G401.6 (cell line): ENCODE data around the gene NOS1AP.

Experiments used
- FAIRE-seq: peaks from 2 replicates; lab custom pipeline; 2012; peaks lifted over from hg19 to GRCh38; lab: Jason Lieb, UNC

NOS1AP gene

GRCh38 chr1:162138112-162138511 lies 68.6 kb downstream of the NOS1AP start:
- no peak for FAIRE-seq

- no peak for FAIRE-seq
Measured at GRCh38 chr1:162138599-162139181, 69.2 kb downstream of the NOS1AP start.

GRCh38 chr1:162139211-162139610 lies 69.7 kb downstream of the NOS1AP start:
- no peak for FAIRE-seq

- FAIRE-seq, result no peak
Measured at GRCh38 chr1:162141281-162142054, 72.0 kb downstream of the NOS1AP start.

- no peak for FAIRE-seq
Measured at GRCh38 chr1:162142968-162143367, 73.5 kb downstream of the NOS1AP start.

- FAIRE-seq, result no peak
Measured at GRCh38 chr1:162144268-162144667, 74.8 kb downstream of the NOS1AP start.

GRCh38 chr1:162144853-162145252 lies 75.4 kb downstream of the NOS1AP start:
- no peak for FAIRE-seq

DNA sequence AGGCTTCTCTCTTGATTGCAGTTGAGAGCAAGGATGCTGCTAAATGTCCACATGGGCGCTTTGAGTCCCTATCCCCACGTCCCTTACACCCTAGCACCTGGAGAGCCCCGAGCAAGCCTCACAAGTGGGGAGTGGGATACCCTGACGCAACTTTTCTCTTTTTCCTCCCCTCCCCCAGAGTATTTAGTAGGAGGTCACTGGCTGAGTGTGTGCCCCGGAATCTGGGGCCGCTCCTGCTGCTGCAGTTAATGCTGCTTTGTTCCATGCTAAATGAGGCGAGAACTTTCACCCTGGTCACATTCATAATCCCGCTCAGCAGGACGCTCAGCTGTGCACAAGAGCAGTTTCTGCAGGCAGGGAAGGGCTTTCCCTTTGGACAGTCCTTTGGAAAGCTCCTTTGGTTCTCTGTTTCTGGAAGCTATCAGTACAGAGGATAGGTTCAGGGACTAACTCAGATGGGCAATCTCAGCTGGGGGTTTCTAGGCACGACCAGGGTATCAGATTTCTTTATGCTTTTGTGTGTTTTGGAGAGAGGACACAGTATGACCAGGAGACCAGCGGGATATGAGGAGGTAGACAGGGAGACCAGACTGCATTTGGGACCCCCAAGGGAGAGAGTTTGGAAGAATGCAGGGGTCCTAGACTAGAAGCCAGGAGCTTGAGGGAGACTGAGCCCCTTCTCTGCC lies 75.9 kb downstream of the NOS1AP start:
- FAIRE-seq, result no peak

GRCh38 chr1:162145966-162146696 lies 76.6 kb downstream of the NOS1AP start:
- FAIRE-seq, result no peak

- FAIRE-seq, result no peak
Measured at GRCh38 chr1:162147760-162148159, 78.3 kb downstream of the NOS1AP start.

DNA sequence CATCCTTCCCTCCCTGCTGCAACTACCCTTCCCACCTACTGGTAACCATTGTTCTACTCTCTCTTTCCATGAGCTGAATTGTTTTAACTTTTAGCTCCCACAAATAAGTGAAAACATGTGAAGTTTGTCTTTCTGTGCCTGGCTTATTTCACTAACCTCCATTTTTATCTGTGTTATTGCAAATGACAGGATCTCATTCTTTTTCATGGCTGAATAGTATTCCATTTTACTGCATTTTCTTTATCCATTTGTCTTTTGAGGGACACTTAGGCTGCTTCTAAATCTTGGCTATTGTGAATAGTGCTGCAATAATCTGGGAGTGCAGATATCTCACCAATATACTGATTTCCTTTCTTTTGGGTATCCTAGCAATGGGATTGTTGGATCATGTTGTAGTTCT lies 80.6 kb downstream of the NOS1AP start:
- no peak for FAIRE-seq

DNA sequence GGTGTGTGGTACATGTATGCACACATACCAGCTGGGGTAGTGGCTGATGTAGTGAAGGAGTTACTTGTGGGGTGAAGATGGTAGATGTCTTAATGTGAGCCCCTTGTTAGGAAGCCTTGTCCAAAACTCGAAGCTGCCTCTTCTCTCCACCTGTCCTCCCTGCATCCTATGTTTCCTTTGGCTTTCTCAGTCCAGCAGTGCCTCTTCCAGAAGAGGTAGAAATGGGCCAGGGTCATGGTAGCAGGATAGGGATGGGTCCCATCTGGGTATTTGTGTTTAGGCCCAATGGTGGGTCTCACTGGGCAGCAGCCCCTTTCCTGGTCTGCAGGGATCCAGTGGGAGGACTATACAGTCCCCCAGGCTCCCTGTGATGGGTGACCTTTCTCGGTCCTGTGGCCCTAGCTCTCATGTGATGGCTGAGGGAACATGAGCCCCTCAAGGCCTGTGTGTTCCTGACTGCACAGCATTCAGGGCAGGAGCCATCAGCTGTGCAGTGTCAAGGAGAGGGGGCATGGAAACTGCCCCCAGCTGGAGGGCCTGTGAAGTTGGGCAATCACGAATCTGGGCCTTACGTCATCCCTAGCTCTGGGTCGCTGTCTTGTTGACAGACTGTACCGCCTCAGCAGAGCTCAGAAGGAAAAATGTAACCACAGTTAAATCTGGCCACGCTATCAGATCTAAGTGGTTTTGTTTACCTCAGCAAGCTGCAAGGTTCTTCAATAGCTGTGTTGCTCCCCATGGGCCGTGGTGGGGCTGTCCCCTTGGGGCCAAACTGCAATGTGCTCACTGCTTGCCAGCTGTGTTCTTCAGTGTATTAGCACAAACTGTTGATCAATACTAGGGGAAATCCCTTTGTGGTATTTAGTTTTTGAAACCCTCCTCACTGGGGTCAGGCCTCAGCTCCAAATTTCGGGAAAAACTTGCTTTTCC lies 82.7 kb downstream of the NOS1AP start:
- FAIRE-seq, result no peak

DNA sequence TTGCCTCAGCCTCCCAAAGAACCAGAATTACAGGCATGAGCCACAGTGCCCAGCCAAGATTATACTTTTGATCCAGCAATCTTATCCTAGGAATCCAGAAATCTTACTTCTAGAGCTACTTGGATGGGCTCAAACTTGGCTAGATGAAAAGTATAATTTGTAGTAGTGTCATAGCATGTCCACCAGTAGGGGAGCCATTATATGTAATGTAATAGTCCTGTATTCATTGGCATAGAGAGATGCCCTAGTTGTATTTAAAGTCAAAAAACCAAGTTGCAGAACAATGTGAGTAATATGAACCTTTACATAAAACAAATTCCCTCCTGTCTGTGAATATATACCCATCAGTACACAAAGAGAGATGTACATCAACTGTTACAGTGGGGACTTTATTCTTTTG lies 83.9 kb downstream of the NOS1AP start:
- no peak for FAIRE-seq

DNA sequence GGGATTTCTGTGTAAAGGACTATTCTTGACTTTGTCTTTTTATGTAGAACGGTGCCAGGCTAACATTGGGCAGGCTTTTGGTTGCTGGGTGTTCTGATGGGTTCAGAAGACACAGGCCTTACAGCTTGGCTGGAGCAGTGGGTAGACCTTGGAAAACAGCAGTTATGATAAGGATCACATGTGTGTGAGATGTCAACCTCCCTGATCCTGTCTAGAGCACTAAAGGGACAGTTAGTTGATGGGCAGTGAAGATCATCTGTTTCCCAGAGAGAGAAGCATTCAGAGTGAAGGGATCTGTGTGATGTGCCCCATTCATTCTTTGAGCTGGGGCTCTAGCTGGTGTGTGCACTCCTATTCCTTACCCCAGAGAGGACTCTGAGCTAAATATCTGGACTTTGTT lies 88.0 kb downstream of the NOS1AP start:
- no peak for FAIRE-seq

GRCh38 chr1:162158624-162159271 lies 89.3 kb downstream of the NOS1AP start:
- FAIRE-seq, result no peak

GRCh38 chr1:162159515-162159914 lies 90.0 kb downstream of the NOS1AP start:
- FAIRE-seq, result no peak

- no peak for FAIRE-seq
Measured at GRCh38 chr1:162161916-162162550, 92.5 kb downstream of the NOS1AP start.

DNA sequence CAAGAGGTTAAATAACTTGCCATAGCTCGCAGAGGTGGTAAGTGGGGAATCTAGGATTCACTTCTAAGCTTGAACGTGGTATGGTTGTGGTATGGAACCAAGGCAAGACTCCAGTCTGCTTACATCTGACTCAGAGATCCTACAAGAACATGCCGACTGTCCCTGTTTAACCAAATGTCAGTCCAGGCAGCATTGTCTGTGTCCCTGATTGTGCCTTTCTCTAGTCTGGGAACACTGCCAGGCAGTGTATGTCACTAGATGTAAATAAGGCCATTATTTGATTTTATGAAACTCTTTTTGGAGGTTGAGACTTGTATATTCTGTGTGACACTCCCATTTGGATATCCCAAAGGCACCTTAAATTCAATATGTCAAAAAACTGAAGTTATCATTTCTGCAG lies 96.0 kb downstream of the NOS1AP start:
- FAIRE-seq, result no peak

- no peak for FAIRE-seq
Measured at GRCh38 chr1:162166917-162167615, 97.6 kb downstream of the NOS1AP start.

GRCh38 chr1:162168261-162168660 lies 98.8 kb downstream of the NOS1AP start:
- no peak for FAIRE-seq
